ENCODE data around the gene AOC2. TPM values are rescaled to one million over a fixed set of nuclear protein-coding genes. Genes with fewer than 3 reads are reported as not detected.

The AOC2 gene
- polyA plus RNA-seq, 3 donors: 0.09 to 1.6 TPM; not detected in 1

DNA sequence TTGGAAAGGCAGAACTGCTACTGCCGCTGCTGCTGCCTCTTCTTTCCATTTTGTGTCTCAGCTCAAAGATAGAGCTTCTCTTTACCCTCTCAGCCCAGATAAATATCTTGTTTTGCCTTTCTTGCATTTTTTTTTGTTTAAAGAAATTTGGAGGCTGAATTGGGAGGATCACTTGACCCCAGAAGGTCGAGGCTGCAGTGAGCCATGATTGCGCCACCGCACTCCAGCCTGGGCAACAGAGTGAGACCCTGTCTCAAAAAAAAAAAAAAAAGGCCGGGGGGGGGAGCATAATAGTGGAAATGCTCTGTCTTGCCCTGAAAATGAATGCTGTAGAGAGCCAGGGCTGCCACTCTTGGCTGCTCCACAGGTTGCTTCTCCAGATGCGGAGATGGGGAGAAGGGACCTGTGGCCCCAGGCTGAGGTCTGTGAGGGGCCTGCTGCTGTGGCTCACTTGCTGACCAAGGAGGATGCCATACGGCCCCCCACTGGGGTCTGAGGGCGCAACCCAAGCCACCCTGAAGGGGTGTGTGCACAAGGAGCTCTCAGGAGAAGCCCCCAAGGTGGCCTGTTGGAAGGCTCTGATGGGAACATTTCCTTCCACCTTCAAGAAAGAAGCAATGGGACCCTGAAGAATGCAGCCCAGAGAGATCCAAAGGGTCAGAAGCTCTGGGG is 34.7 kb downstream of the AOC2 start:
- Histone ChIP-seq H3K27me3 (ENCODE audit: control insufficient read depth in 2 of 2, insufficient read depth in 2 of 2, low read length in 2 of 2) (no peaks in the 10 kb centered on the region), H3K27ac (ENCODE audit: low read depth in 1 of 2, low read length in 2 of 2) (no peak overlapping the region), H3K4me2 (replicated peaks; ENCODE audit: extremely low read depth, low read length, poor library complexity, severe bottlenecking) (no peak overlapping the region), H3K79me2 (ENCODE audit: insufficient read depth, low read length) (no peaks in the 10 kb centered on the region), H2AFZ (ENCODE audit: insufficient read depth, low read depth, low read length, poor library complexity, severe bottlenecking) (no peak overlapping the region), H3K9ac (ENCODE audit: insufficient read depth, low read length, poor library complexity, severe bottlenecking) (no peak overlapping the region), H3K4me1 (ENCODE audit: control insufficient read depth in 1 of 2, insufficient read depth in 2 of 2, low read length in 2 of 2) (no peaks in the 10 kb centered on the region), H3K36me3 (replicated peaks in 1 of 2; ENCODE audit: control insufficient read depth in 1 of 2, insufficient read depth in 2 of 2, low read length in 2 of 2) (no peaks in the 10 kb centered on the region), H3K9me3 (replicated peaks in 1 of 2; ENCODE audit: control insufficient read depth in 1 of 2, insufficient read depth in 1 of 2, low read length in 2 of 2) (no peaks in the 10 kb centered on the region), H4K20me1 (ENCODE audit: insufficient read depth, low read length) (no peaks in the 10 kb centered on the region), H3K4me3 (replicated peaks in 1 of 3; ENCODE audit: low read depth in 2 of 3, low read length in 3 of 3) (no peak overlapping the region)
- no peak overlapping the region for H3K27ac Mint-ChIP-seq
- 85% methylated on average over 3 of the region's 8 CpGs for WGBS (ENCODE audit: insufficient coverage)
- no peak overlapping the region for H3K4me3 Mint-ChIP-seq
- intact Hi-C loops (cut with micrococcal nuclease): no loop called here
- peaks cover 3% of the 10 kb centered on the region for H3K4me1 Mint-ChIP-seq
- TF ChIP-seq, protein P1, sequence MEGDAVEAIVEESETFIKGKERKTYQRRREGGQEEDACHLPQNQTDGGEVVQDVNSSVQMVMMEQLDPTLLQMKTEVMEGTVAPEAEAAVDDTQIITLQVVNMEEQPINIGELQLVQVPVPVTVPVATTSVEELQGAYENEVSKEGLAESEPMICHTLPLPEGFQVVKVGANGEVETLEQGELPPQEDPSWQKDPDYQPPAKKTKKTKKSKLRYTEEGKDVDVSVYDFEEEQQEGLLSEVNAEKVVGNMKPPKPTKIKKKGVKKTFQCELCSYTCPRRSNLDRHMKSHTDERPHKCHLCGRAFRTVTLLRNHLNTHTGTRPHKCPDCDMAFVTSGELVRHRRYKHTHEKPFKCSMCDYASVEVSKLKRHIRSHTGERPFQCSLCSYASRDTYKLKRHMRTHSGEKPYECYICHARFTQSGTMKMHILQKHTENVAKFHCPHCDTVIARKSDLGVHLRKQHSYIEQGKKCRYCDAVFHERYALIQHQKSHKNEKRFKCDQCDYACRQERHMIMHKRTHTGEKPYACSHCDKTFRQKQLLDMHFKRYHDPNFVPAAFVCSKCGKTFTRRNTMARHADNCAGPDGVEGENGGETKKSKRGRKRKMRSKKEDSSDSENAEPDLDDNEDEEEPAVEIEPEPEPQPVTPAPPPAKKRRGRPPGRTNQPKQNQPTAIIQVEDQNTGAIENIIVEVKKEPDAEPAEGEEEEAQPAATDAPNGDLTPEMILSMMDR (IDR thresholded peaks at IDR 0.05): no peak
- no peaks in the 10 kb centered on the region for H3K36me3 Mint-ChIP-seq
- DNase-seq: no peak
- H3K27me3 Mint-ChIP-seq (ENCODE audit: low read depth in 3 of 3): peaks cover 10 to 12% (median 12%) of the 10 kb centered on the region in 3 donors
- peaks cover 0 to 5% (median 0%) of the 10 kb centered on the region in 7 donors for H3K9me3 Mint-ChIP-seq

DNA sequence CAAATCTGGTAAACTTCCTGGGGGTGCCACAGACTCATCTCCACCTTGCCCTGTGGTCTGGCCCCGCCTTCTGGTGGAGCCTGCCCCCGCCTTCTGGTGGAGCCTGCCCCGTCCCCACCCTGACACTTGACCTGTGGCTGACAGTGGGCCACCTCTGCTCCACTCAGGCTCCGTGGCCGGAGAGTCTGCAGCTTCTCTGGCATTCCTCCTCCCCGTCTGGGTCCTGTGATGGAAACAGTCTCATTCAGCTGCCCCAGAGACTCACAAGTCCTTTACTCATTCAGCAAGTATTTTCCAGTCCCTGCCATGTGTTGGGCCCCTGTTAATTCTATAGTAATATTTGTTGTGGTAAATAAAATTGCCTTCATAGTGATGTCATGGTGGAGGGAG is 35.2 kb downstream of the AOC2 start:
- Histone ChIP-seq H4K20me1 (ENCODE audit: insufficient read depth, low read length) (no peaks in the 10 kb centered on the region), H3K9me3 (replicated peaks in 1 of 2; ENCODE audit: control insufficient read depth in 1 of 2, insufficient read depth in 1 of 2, low read length in 2 of 2) (no peaks in the 10 kb centered on the region), H3K4me2 (replicated peaks; ENCODE audit: extremely low read depth, low read length, poor library complexity, severe bottlenecking) (no peak overlapping the region), H3K79me2 (ENCODE audit: insufficient read depth, low read length) (no peaks in the 10 kb centered on the region), H2AFZ (ENCODE audit: insufficient read depth, low read depth, low read length, poor library complexity, severe bottlenecking) (no peak overlapping the region), H3K27ac (ENCODE audit: low read depth in 1 of 2, low read length in 2 of 2) (no peak overlapping the region), H3K27me3 (ENCODE audit: control insufficient read depth in 2 of 2, insufficient read depth in 2 of 2, low read length in 2 of 2) (no peaks in the 10 kb centered on the region), H3K4me3 (replicated peaks in 1 of 3; ENCODE audit: low read depth in 2 of 3, low read length in 3 of 3) (no peak overlapping the region), H3K36me3 (replicated peaks in 1 of 2; ENCODE audit: control insufficient read depth in 1 of 2, insufficient read depth in 2 of 2, low read length in 2 of 2) (no peaks in the 10 kb centered on the region), H3K4me1 (ENCODE audit: control insufficient read depth in 1 of 2, insufficient read depth in 2 of 2, low read length in 2 of 2) (peaks cover 0 to 1% of the 10 kb centered on the region in 2 donors), H3K9ac (ENCODE audit: insufficient read depth, low read length, poor library complexity, severe bottlenecking) (no peak overlapping the region)
- peaks cover 8 to 12% (median 12%) of the 10 kb centered on the region in 3 donors for H3K27me3 Mint-ChIP-seq (ENCODE audit: low read depth in 3 of 3)
- peaks cover 0 to 5% (median 0%) of the 10 kb centered on the region in 7 donors for H3K9me3 Mint-ChIP-seq
- TF ChIP-seq, protein P1 (IDR thresholded peaks at IDR 0.05): no peak
- peaks cover 5% of the 10 kb centered on the region for H3K4me1 Mint-ChIP-seq
- no peak overlapping the region for H3K27ac Mint-ChIP-seq
- no peaks in the 10 kb centered on the region for H3K36me3 Mint-ChIP-seq
- intact Hi-C loops (cut with micrococcal nuclease): no loop called here
- no peak for DNase-seq
- H3K4me3 Mint-ChIP-seq: no peak overlapping the region
- 99% methylated on average over 5 of the region's 6 CpGs for WGBS (ENCODE audit: insufficient coverage)
